ENCODE results near the gene SYT17. TPM values are rescaled to one million over a fixed set of nuclear protein-coding genes. Genes with fewer than 3 reads are reported as not detected.

Gene SYT17
- total RNA-seq, 1 donor from 2014 or later, result 10.7 TPM

DNA sequence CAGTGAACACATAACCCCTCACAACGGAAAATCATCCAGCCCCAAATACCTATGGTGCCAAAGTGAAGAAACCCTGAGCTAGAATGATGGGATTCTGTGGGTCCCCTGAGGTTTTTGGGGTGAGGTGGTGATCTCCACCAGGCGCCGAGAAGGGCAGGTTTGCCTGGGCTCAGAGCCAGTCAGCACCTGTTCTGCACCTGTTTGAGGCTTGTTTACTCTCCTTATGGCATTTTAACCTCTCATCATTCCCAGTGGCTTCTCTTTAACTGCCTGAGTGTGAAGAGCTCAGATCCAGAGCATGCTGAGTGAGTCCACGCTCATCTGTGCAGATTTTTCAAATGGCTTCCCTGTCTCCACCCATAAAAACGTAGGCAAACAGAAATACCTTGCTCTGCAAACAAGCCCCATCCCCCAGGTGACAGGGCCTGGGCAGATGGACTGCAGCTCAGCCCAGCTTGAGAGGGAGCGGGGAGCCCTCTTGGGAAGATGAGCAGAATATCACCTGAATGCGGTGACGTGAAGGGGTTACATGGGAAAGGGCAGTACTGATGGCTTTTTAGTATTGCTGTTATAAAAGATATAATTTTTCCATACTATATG lies 77.4 kb downstream of the SYT17 start:
- H3K27me3 Mint-ChIP-seq, result no peaks in the 10 kb centered on the region
- H3K9me3 Mint-ChIP-seq (ENCODE audit: low read depth), result peaks cover 4% of the 10 kb centered on the region
- TF ChIP-seq, protein P1, sequence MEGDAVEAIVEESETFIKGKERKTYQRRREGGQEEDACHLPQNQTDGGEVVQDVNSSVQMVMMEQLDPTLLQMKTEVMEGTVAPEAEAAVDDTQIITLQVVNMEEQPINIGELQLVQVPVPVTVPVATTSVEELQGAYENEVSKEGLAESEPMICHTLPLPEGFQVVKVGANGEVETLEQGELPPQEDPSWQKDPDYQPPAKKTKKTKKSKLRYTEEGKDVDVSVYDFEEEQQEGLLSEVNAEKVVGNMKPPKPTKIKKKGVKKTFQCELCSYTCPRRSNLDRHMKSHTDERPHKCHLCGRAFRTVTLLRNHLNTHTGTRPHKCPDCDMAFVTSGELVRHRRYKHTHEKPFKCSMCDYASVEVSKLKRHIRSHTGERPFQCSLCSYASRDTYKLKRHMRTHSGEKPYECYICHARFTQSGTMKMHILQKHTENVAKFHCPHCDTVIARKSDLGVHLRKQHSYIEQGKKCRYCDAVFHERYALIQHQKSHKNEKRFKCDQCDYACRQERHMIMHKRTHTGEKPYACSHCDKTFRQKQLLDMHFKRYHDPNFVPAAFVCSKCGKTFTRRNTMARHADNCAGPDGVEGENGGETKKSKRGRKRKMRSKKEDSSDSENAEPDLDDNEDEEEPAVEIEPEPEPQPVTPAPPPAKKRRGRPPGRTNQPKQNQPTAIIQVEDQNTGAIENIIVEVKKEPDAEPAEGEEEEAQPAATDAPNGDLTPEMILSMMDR (IDR thresholded peaks at IDR 0.05; ENCODE audit: unreplicated experiment), result no peak
- no peak overlapping the region for H3K27ac Mint-ChIP-seq
- DNase-seq (ENCODE audit: low spot score, unreplicated experiment), result no peak
- no peak overlapping the region for H3K4me3 Mint-ChIP-seq (ENCODE audit: low read depth)
- peaks cover 7% of the 10 kb centered on the region for H3K4me1 Mint-ChIP-seq (ENCODE audit: low read depth)
- H3K36me3 Mint-ChIP-seq (ENCODE audit: insufficient read depth), result peaks cover 2% of the 10 kb centered on the region

DNA sequence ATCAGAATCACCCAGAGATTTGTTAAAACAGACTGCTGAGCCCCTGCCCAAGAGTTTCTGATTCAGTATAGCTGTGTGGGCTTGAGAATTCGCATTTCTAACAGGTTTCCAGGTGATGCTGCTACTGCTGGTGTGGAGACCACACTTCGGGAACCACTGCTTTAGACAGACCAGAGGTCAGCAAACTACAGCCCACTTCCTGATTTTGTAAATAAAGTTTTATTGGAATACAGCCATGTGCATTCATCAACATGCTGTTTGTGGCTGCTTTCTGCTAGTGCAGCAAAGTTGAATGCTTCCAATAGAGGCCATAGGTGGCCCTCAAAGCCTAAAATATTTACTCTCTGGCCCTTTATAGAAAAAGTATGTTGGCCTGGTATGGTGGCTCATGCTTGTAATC lies 84.9 kb downstream of the SYT17 start:
- TF ChIP-seq, protein P1 (IDR thresholded peaks at IDR 0.05; ENCODE audit: unreplicated experiment), result no peak
- no peaks in the 10 kb centered on the region for H3K36me3 Mint-ChIP-seq (ENCODE audit: insufficient read depth)
- no peak for DNase-seq (ENCODE audit: low spot score, unreplicated experiment)
- no peaks in the 10 kb centered on the region for H3K4me1 Mint-ChIP-seq (ENCODE audit: low read depth)
- no peak overlapping the region for H3K27ac Mint-ChIP-seq
- H3K27me3 Mint-ChIP-seq, result no peaks in the 10 kb centered on the region
- H3K9me3 Mint-ChIP-seq (ENCODE audit: low read depth), result peaks cover 1% of the 10 kb centered on the region
- H3K4me3 Mint-ChIP-seq (ENCODE audit: low read depth), result no peak overlapping the region

DNA sequence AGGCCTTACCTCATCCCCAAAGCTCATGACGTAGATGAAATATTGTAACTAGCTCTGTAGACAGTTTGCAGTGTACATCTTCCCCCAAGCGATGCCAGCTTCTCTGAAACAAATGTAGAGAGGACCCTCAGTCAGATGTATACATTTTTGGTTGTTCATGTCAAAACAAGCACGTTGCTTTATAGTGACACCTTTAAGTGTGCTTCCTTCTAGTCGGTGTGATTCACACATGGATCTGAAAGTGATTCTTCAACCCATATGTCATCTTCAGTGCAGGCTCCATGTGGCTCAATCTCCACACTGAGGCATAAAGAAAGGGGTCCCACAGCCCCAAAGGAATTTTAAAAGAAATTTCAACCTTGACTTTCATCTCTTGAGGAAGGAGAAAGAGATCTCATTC lies 86.6 kb downstream of the SYT17 start:
- H3K4me1 Mint-ChIP-seq (ENCODE audit: low read depth), result no peaks in the 10 kb centered on the region
- no peaks in the 10 kb centered on the region for H3K9me3 Mint-ChIP-seq (ENCODE audit: low read depth)
- no peak for DNase-seq (ENCODE audit: low spot score, unreplicated experiment)
- H3K27ac Mint-ChIP-seq, result no peak overlapping the region
- no peaks in the 10 kb centered on the region for H3K36me3 Mint-ChIP-seq (ENCODE audit: insufficient read depth)
- TF ChIP-seq, protein P1 (IDR thresholded peaks at IDR 0.05; ENCODE audit: unreplicated experiment), result no peak
- no peaks in the 10 kb centered on the region for H3K27me3 Mint-ChIP-seq
- no peak overlapping the region for H3K4me3 Mint-ChIP-seq (ENCODE audit: low read depth)

DNA sequence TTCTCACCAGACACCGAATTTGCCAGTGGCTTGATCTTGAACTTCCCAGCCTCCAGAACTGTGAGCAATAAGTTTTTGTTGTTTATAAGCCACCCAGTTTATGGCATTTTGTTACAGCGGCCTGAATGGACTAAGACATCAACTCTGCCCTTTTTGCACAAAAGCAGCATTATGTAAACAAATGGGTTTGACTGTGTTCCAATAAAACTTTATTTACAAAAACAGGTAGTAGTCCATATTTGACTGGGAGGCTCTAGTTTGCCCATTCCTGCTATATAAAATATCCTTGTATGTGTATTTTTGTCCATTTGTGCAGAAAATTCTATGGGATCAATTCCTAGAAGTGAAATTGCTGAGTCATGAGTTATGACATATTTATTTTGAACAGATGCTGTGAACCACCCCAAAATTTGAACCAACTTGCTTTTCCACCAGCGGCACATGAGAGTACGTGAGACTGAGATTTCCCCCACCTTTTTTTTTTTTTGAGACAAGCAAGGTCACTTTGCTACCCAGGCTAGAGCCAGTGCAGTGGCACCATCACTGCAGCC lies 96.2 kb downstream of the SYT17 start:
- Mint-ChIP-seq H3K4me1 (ENCODE audit: low read depth) (no peaks in the 10 kb centered on the region), H3K36me3 (ENCODE audit: insufficient read depth) (peaks cover 8% of the 10 kb centered on the region), H3K9me3 (ENCODE audit: low read depth) (peaks cover 8% of the 10 kb centered on the region), H3K27ac (no peak overlapping the region), H3K4me3 (ENCODE audit: low read depth) (no peak overlapping the region), H3K27me3 (no peaks in the 10 kb centered on the region)
- TF ChIP-seq, protein P1 (IDR thresholded peaks at IDR 0.05; ENCODE audit: unreplicated experiment), result no peak
- DNase-seq (ENCODE audit: low spot score, unreplicated experiment), result no peak

DNA sequence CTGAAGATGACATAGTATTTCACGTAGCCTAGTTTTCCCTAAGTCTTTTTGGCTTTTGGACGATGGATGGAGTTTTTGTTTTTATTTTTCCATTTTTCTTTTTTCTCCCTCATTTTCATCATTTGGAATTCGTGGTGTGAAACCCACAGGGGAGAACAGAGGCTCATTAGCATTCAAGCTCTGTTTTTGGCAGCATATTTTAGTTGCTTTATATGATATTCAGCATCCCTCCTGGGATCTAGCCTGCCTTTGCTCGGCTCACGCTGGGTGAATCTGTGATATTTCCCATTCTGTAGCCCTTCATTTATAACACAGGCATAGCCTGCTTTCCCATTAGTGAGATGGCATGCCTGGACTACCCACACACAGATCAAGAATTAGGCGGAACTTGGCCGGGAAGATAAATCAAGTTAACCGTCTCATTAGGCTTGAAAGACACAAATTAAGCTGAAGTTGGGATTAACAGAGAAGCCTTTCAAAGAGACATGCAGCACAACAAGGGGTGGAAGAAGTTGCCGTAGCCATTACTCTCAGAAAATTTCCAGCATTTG lies 97.4 kb downstream of the SYT17 start:
- TF ChIP-seq, protein P1 (IDR thresholded peaks at IDR 0.05; ENCODE audit: unreplicated experiment), result no peak
- H3K4me1 Mint-ChIP-seq (ENCODE audit: low read depth), result no peaks in the 10 kb centered on the region
- H3K9me3 Mint-ChIP-seq (ENCODE audit: low read depth), result peaks cover 8% of the 10 kb centered on the region
- DNase-seq (ENCODE audit: low spot score, unreplicated experiment), result no peak
- no peaks in the 10 kb centered on the region for H3K27me3 Mint-ChIP-seq
- no peak overlapping the region for H3K27ac Mint-ChIP-seq
- H3K36me3 Mint-ChIP-seq (ENCODE audit: insufficient read depth), result peaks cover 8% of the 10 kb centered on the region
- no peak overlapping the region for H3K4me3 Mint-ChIP-seq (ENCODE audit: low read depth)
